Vagina (tissue), 2 donors: Measurements from ENCODE around the gene FANCC. TPM values are rescaled to one million over a fixed set of nuclear protein-coding genes. Genes with fewer than 3 reads are reported as not detected.
A peak's percentile ranks its signal among the peaks of the same experiment; 100 is the strongest.

Experiments used
- DNase-seq, 2 donors: peaks; one replicate each; pipeline ENCODE4 v3.0.0-alpha.2; 2017; ENCODE audit errors: extremely low spot score in 2 of 2
- H3K27ac ChIP-seq: fragments of 200-600 bp; sonication (generic); one replicate; pipeline ENCODE4 v1.5.1; 2019
- H3K27me3 ChIP-seq: fragments of 200-600 bp; sonication (generic); one replicate; pipeline ENCODE4 v1.5.1; 2019
- H3K36me3 ChIP-seq, 2 donors: fragments of 200-600 bp; sonication (generic); one replicate each; pipeline ENCODE4 v1.5.1; 2017 to 2019
- H3K4me1 ChIP-seq: fragments of 200-600 bp; sonication (generic); one replicate; pipeline ENCODE4 v1.5.1; 2019
- H3K4me3 ChIP-seq, 2 donors: fragments of 200-600 bp; sonication (generic); 1 replicate in 1 of 2; 2 replicates in 1 of 2; pipeline ENCODE4 v1.5.1; 2016 to 2019
- H3K9me3 ChIP-seq: fragments of 200-600 bp; sonication (generic); one replicate; pipeline ENCODE4 v1.5.1; 2019
- POLR2A ChIP-seq, 2 donors: fragments of 450-650 bp; IDR thresholded peaks; one replicate each; pipeline ENCODE4 v1.6.1; 2017; ENCODE audit warnings: antibody characterized with exemption in 2 of 2, mild to moderate bottlenecking in 2 of 2, moderate library complexity in 2 of 2
- POLR2AphosphoS5 ChIP-seq, 2 donors: sonication (generic); formaldehyde crosslinking; IDR thresholded peaks; one replicate each; pipeline ENCODE4 v1.9.0; 2017; ENCODE audit warnings: antibody characterized with exemption in 2 of 2, mild to moderate bottlenecking in 2 of 2, low read depth in 1 of 2; ENCODE audit not compliant: insufficient read depth in 1 of 2
- intact Hi-C: fragments of 100-400 bp; cut with DNase I; formaldehyde crosslinking; loops from one replicate; pipeline ENCODE4 v1.15.1; 2023
- total RNA-seq: library from RNA; depleted of rRNA; stranded (reverse); fragments of >200 nt; gene quantifications from one replicate; pipeline ENCODE4 v1.2.3, GENCODE V29; 2016
- TF ChIP-seq, protein P1 (sequence below), 3 experiments: fragments of 450-650 bp in 2 of 3; fragments of 200-600 bp in 1 of 3; sonication (generic) in 1 of 3; IDR thresholded peaks; one replicate each; pipeline ENCODE4 v1.5.1; 2017 to 2019; ENCODE audit warnings: antibody characterized with exemption in 3 of 3, mild to moderate bottlenecking in 2 of 3, moderate library complexity in 2 of 3

Gene FANCC
- total RNA-seq, 1 donor from 2014 or later = 17.2 TPM

GRCh38 chr9:95062596-95063065, 254.9 kb downstream of the FANCC start:
- TF ChIP-seq, protein P1, sequence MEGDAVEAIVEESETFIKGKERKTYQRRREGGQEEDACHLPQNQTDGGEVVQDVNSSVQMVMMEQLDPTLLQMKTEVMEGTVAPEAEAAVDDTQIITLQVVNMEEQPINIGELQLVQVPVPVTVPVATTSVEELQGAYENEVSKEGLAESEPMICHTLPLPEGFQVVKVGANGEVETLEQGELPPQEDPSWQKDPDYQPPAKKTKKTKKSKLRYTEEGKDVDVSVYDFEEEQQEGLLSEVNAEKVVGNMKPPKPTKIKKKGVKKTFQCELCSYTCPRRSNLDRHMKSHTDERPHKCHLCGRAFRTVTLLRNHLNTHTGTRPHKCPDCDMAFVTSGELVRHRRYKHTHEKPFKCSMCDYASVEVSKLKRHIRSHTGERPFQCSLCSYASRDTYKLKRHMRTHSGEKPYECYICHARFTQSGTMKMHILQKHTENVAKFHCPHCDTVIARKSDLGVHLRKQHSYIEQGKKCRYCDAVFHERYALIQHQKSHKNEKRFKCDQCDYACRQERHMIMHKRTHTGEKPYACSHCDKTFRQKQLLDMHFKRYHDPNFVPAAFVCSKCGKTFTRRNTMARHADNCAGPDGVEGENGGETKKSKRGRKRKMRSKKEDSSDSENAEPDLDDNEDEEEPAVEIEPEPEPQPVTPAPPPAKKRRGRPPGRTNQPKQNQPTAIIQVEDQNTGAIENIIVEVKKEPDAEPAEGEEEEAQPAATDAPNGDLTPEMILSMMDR (IDR thresholded peaks at IDR 0.05) = no peak
- TF ChIP-seq POLR2AphosphoS5 (IDR thresholded peaks at IDR 0.05; ENCODE audit: insufficient read depth in 1 of 2, low read depth in 1 of 2) (peak in 1 of 2 donors; percentile 18), POLR2A (IDR thresholded peaks at IDR 0.05) (no peak)
- intact Hi-C loops = loop anchor here (10.0 kb wide), 1 partner anchor 278 kb away; no protein-coding TSS in a partner anchor
- DNase-seq = peak in 1 of 2 donors; percentile 70
- Histone ChIP-seq H3K9me3 (no peaks in the 10 kb centered on the region), H3K4me3 (peak overlapping the region in 1 of 2 donors; percentile 18), H3K4me1 (peaks cover 100% of the 10 kb centered on the region), H3K27me3 (no peaks in the 10 kb centered on the region), H3K36me3 (peaks cover 0 to 26% of the 10 kb centered on the region in 2 donors), H3K27ac (peak overlapping the region; percentile 95)

GRCh38 chr9:95061916-95062595, 255.5 kb downstream of the FANCC start:
- H3K27ac ChIP-seq = peak overlapping the region; percentile 95
- no peak for TF ChIP-seq POLR2AphosphoS5 (IDR thresholded peaks at IDR 0.05; ENCODE audit: insufficient read depth in 1 of 2, low read depth in 1 of 2)
- TF ChIP-seq, protein P1 (IDR thresholded peaks at IDR 0.05) = no peak
- no peak for TF ChIP-seq POLR2A (IDR thresholded peaks at IDR 0.05)
- peaks cover 100% of the 10 kb centered on the region for H3K4me1 ChIP-seq
- DNase-seq = peak in 1 of 2 donors; percentile 55
- H3K9me3 ChIP-seq = no peaks in the 10 kb centered on the region
- no peaks in the 10 kb centered on the region for H3K27me3 ChIP-seq
- peaks cover 0 to 26% of the 10 kb centered on the region in 2 donors for H3K36me3 ChIP-seq
- intact Hi-C loops = loop anchor here (10.0 kb wide), 1 partner anchor 277 kb away; no protein-coding TSS in a partner anchor
- peak overlapping the region in 1 of 2 donors; percentile 18 for H3K4me3 ChIP-seq

DNA sequence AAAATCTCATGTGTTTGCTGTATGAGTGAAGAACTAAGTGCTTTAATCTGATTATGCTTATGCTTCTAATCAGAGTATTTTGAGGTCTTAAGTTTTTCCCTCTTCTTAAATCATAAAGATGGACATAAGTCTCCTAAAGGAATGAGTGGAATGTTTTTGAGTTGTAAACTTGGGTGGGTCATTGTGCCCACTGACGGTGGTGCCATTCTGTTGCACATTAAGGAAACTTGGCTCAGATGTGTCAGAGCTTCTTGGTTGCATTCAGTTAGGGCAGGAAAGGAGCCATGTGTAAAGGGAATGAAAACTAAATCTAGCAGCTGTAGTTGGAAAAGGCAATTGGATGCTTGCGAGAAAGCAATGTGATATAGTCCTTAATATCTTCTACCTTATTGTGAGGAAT, 256.6 kb downstream of the FANCC start:
- H3K4me3 ChIP-seq = no peak overlapping the region
- H3K27ac ChIP-seq = peak overlapping the region; percentile 95
- no peak for TF ChIP-seq POLR2AphosphoS5 (IDR thresholded peaks at IDR 0.05; ENCODE audit: insufficient read depth in 1 of 2, low read depth in 1 of 2)
- TF ChIP-seq POLR2A (IDR thresholded peaks at IDR 0.05) = no peak
- TF ChIP-seq, protein P1 (IDR thresholded peaks at IDR 0.05) = no peak
- H3K27me3 ChIP-seq = no peaks in the 10 kb centered on the region
- H3K9me3 ChIP-seq = no peaks in the 10 kb centered on the region
- H3K36me3 ChIP-seq = peaks cover 0 to 26% of the 10 kb centered on the region in 2 donors
- intact Hi-C loops = loop anchor here (10.0 kb wide), 1 partner anchor 276 kb away; no protein-coding TSS in a partner anchor
- peak in 1 of 2 donors; percentile 16 for DNase-seq
- peaks cover 100% of the 10 kb centered on the region for H3K4me1 ChIP-seq

DNA sequence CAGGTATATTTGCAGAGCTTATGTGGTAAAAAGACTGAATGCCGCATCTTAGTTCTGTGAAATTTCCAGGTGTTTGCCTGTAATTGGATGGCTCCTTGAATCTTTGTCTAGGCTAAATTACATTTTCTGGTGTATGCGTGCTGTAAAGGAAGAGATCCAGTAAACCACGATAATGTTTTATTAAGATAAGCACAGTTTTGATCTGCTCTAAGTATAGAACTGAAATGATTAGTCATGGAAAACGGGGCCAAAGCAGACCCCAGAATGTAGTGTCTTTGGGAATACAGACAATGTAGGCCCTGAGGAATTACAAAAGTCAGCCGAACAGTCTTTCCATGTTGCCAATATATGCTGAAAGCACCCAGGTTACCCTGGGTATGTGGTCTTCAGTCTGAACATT, 257.3 kb downstream of the FANCC start:
- Histone ChIP-seq H3K4me3 (no peak overlapping the region), H3K36me3 (peaks cover 0 to 26% of the 10 kb centered on the region in 2 donors), H3K27ac (peak overlapping the region; percentile 95), H3K9me3 (no peaks in the 10 kb centered on the region), H3K27me3 (no peaks in the 10 kb centered on the region), H3K4me1 (peaks cover 100% of the 10 kb centered on the region)
- TF ChIP-seq POLR2AphosphoS5 (IDR thresholded peaks at IDR 0.05; ENCODE audit: insufficient read depth in 1 of 2, low read depth in 1 of 2) (no peak), POLR2A (IDR thresholded peaks at IDR 0.05) (no peak)
- TF ChIP-seq, protein P1 (IDR thresholded peaks at IDR 0.05) = no peak
- intact Hi-C loops = loop anchor here (10.0 kb wide), 1 partner anchor 275 kb away; no protein-coding TSS in a partner anchor
- DNase-seq = no peak
